NCI-H1417 treated with DMSO at 0.1 percent for 48 hours (cell line): Measurements from ENCODE around the gene PRKCZ.
"Not testable (repeated sequence)": the region's sequence is repeated elsewhere in the genome, so short reads cannot be mapped to it uniquely, and the experiment has no call there.

ENCODE experiments used
- DNase-seq: peaks from one replicate; lab custom pipeline; 2025; lab: John Stamatoyannopoulos, UW

The PRKCZ gene

GRCh38 chr1:2101946-2102345, 51.7 kb downstream of the PRKCZ start:
- DNase-seq, result no peak

GRCh38 chr1:2102753-2103152, 52.5 kb downstream of the PRKCZ start:
- DNase-seq, result no peak

GRCh38 chr1:2103266-2103900, 53.2 kb downstream of the PRKCZ start:
- no peak for DNase-seq

- DNase-seq, result no peak
Observed at GRCh38 chr1:2103901-2104590, 53.8 kb downstream of the PRKCZ start.

GRCh38 chr1:2104621-2105427, 54.6 kb downstream of the PRKCZ start:
- DNase-seq, result no peak

GRCh38 chr1:2105781-2106524, 55.7 kb downstream of the PRKCZ start:
- no peak for DNase-seq

GRCh38 chr1:2106659-2107405, 56.6 kb downstream of the PRKCZ start:
- DNase-seq, result no peak

- DNase-seq, result no peak
Observed at GRCh38 chr1:2107586-2108212, 57.5 kb downstream of the PRKCZ start.

GRCh38 chr1:2108213-2108876, 58.1 kb downstream of the PRKCZ start:
- no peak for DNase-seq

GRCh38 chr1:2108877-2109580, 58.8 kb downstream of the PRKCZ start:
- DNase-seq, result no peak

GRCh38 chr1:2109581-2110021, 59.4 kb downstream of the PRKCZ start:
- no peak for DNase-seq

- DNase-seq, result no peak
Observed at GRCh38 chr1:2110191-2110737, 60.1 kb downstream of the PRKCZ start.

- DNase-seq, result no peak
Observed at GRCh38 chr1:2110738-2111673, 60.8 kb downstream of the PRKCZ start.

GRCh38 chr1:2111674-2112035, 61.4 kb downstream of the PRKCZ start:
- DNase-seq, result no peak

GRCh38 chr1:2112280-2112701, 62.1 kb downstream of the PRKCZ start:
- DNase-seq, result no peak

GRCh38 chr1:2113620-2114135, 63.5 kb downstream of the PRKCZ start:
- no peak for DNase-seq

- not testable (repeated sequence) for DNase-seq
Observed at GRCh38 chr1:2114635-2115007, 64.4 kb downstream of the PRKCZ start.

GRCh38 chr1:2115008-2115641, 64.9 kb downstream of the PRKCZ start:
- DNase-seq, result no peak
